Measurements from ENCODE around the gene SERPINB6.

GRCh38 chr6:2982426-2983117, 11.2 kb upstream of the SERPINB6 start:
- TF ChIP-seq CTCF (IDR thresholded peaks at IDR 0.05) = no peak
- TF ChIP-seq EP300 (IDR thresholded peaks at IDR 0.05) = no peak

Measured in tibial nerve (tissue), 4 donors.